ENCODE data around the gene JMJD4. TPM values are rescaled to one million over a fixed set of nuclear protein-coding genes. Genes with fewer than 3 reads are reported as not detected.

Gene JMJD4
- total and polyA plus RNA-seq, 2 of the 4 experiments (the other 2 are of a cell fraction), result 24.6 to 28.5 TPM

DNA sequence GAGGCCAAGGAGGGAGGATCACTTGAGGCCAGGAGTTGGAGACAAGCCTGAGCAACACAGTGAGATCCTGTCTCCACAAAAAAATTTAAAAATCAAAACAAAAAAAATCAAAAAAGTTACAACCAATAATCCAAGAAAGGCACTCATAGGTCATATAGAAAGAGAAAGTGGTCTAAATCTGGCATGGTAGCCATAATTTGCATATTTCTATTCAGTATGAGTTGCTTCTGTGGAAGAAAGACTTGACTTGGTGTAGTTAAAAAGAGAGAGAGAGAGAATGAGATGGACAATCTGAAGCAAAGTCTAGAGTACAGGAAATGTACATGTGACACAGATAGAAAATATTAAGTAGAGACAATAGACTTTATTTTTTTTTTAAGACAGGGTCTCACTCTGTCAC is 22.5 kb downstream of the JMJD4 start:
- no peak overlapping the region for H3K56ac ChIP-seq (ENCODE audit: extremely low read depth, insufficient read depth, low read length)
- H3K79me1 ChIP-seq (ENCODE audit: low read depth in 1 of 2, low read length in 2 of 2), result no peaks in the 10 kb centered on the region
- H3K9me3 ChIP-seq (ENCODE audit: control insufficient read depth, insufficient read depth, low read length), result peaks cover 6% of the 10 kb centered on the region; the same call in 1 of the 2 replicates
- H3K18ac ChIP-seq (ENCODE audit: low read depth, low read length), result no peak overlapping the region
- H3K27ac ChIP-seq (ENCODE audit: insufficient read depth, low read length), result no peak overlapping the region
- no peak overlapping the region for H2BK15ac ChIP-seq (ENCODE audit: low read depth, low read length)
- no peaks in the 10 kb centered on the region for H3K9me1 ChIP-seq (ENCODE audit: insufficient read depth, low read length)
- dilution Hi-C loops (cut with HindIII; ENCODE audit: low sequenced_read_pairs, unreplicated experiment), result no loop called here
- H3K23ac ChIP-seq (ENCODE audit: low read depth, low read length), result no peak overlapping the region
- no peak overlapping the region for H3K4me3 ChIP-seq (ENCODE audit: insufficient read depth, low read depth, low read length)
- H4K20me1 ChIP-seq (ENCODE audit: insufficient read depth, low read length), result no peaks in the 10 kb centered on the region
- no TSS peak for BruUV-seq (replicated peaks)
- no peaks in the 10 kb centered on the region for H3K4me1 ChIP-seq (ENCODE audit: control insufficient read depth, insufficient read depth, low read length)
- H3K4me2 ChIP-seq (ENCODE audit: low read depth, low read length), result no peak overlapping the region
- no peak overlapping the region for H2BK120ac ChIP-seq (ENCODE audit: low read depth, low read length)
- POLR2A ChIA-PET (ENCODE audit: unreplicated experiment), result no interaction called here
- TF ChIP-seq ELK1 (IDR thresholded peaks at IDR 0.05; ENCODE audit: borderline replicate concordance, low read depth, low read length) (no peak), NFE2L2 (IDR thresholded peaks at IDR 0.05; ENCODE audit: low read depth, low read length) (no peak), RAD21 (IDR thresholded peaks at IDR 0.05; ENCODE audit: low read length) (no peak), MXI1 (IDR thresholded peaks at IDR 0.05; ENCODE audit: borderline replicate concordance, low read depth, low read length) (no peak), SMC3 (IDR thresholded peaks at IDR 0.05; ENCODE audit: low read depth, low read length) (no peak), MAZ (IDR thresholded peaks at IDR 0.05; ENCODE audit: borderline replicate concordance, low read depth, low read length) (no peak), RCOR1 (IDR thresholded peaks at IDR 0.05; ENCODE audit: insufficient replicate concordance, low read length) (no peak), RFX5 (IDR thresholded peaks at IDR 0.05; ENCODE audit: low read depth, low read length) (no peak), POLR2A (IDR thresholded peaks at IDR 0.05; ENCODE audit: low read depth, low read length) (no peak), MAFK (IDR thresholded peaks at IDR 0.05; ENCODE audit: low read depth, low read length) (no peak), BHLHE40 (IDR thresholded peaks at IDR 0.05; ENCODE audit: low read depth, low read length) (no peak), CEBPB (IDR thresholded peaks at IDR 0.05; ENCODE audit: low read depth, low read length) (no peak), FOS (IDR thresholded peaks at IDR 0.05; ENCODE audit: low read depth, low read length) (no peak), CHD1 (IDR thresholded peaks at IDR 0.05; ENCODE audit: low read depth, low read length) (no peak)
- TF ChIP-seq, protein P1, sequence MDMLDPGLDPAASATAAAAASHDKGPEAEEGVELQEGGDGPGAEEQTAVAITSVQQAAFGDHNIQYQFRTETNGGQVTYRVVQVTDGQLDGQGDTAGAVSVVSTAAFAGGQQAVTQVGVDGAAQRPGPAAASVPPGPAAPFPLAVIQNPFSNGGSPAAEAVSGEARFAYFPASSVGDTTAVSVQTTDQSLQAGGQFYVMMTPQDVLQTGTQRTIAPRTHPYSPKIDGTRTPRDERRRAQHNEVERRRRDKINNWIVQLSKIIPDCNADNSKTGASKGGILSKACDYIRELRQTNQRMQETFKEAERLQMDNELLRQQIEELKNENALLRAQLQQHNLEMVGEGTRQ (IDR thresholded peaks at IDR 0.05; ENCODE audit: low read depth, low read length), result no peak
- TF ChIP-seq, protein P2, sequence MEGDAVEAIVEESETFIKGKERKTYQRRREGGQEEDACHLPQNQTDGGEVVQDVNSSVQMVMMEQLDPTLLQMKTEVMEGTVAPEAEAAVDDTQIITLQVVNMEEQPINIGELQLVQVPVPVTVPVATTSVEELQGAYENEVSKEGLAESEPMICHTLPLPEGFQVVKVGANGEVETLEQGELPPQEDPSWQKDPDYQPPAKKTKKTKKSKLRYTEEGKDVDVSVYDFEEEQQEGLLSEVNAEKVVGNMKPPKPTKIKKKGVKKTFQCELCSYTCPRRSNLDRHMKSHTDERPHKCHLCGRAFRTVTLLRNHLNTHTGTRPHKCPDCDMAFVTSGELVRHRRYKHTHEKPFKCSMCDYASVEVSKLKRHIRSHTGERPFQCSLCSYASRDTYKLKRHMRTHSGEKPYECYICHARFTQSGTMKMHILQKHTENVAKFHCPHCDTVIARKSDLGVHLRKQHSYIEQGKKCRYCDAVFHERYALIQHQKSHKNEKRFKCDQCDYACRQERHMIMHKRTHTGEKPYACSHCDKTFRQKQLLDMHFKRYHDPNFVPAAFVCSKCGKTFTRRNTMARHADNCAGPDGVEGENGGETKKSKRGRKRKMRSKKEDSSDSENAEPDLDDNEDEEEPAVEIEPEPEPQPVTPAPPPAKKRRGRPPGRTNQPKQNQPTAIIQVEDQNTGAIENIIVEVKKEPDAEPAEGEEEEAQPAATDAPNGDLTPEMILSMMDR (conservative IDR thresholded peaks at IDR 0.05; ENCODE audit: low read depth, low read length), result no peak
- H4K8ac ChIP-seq (ENCODE audit: low read depth in 2 of 2, low read length in 2 of 2), result no peak overlapping the region
- no peak overlapping the region for H3K4ac ChIP-seq (ENCODE audit: low read depth, low read length)
- H3K14ac ChIP-seq (replicated peaks; ENCODE audit: low read depth, low read length), result no peak overlapping the region
- no peak overlapping the region for H4K91ac ChIP-seq (ENCODE audit: insufficient read depth, low read depth, low read length)
- H2AK5ac ChIP-seq (ENCODE audit: low read depth, low read length), result no peak overlapping the region
- ATAC-seq (ENCODE audit: low read depth), result no peak
- no peak overlapping the region for H4K5ac ChIP-seq (ENCODE audit: low read depth, low read length)
- H2BK20ac ChIP-seq (ENCODE audit: low read depth, low read length), result no peak overlapping the region
- no peaks in the 10 kb centered on the region for H3K27me3 ChIP-seq (ENCODE audit: control insufficient read depth, insufficient read depth, low read length)
- in situ Hi-C loops (cut with MboI; ENCODE audit: low sequenced_read_pairs), result no loop called here
- no peak overlapping the region for H3K9ac ChIP-seq (ENCODE audit: low read depth, low read length)
- CTCF ChIA-PET, result no interaction called here
- H3K36me3 ChIP-seq (ENCODE audit: control insufficient read depth, insufficient read depth, low read length), result no peaks in the 10 kb centered on the region
- no peak overlapping the region for H2AK9ac ChIP-seq (replicated peaks; ENCODE audit: low read depth, low read length, poor library complexity)
- no peak for DNase-seq
- no peak overlapping the region for H2BK5ac ChIP-seq (ENCODE audit: low read depth, low read length, poor library complexity, severe bottlenecking)
- intact Hi-C loops (cut with micrococcal nuclease), result no loop called here
- H2AFZ ChIP-seq (replicated peaks; ENCODE audit: low read length, poor library complexity), result no peak overlapping the region
